ENCODE data around the gene UBR4.

Gene UBR4

DNA sequence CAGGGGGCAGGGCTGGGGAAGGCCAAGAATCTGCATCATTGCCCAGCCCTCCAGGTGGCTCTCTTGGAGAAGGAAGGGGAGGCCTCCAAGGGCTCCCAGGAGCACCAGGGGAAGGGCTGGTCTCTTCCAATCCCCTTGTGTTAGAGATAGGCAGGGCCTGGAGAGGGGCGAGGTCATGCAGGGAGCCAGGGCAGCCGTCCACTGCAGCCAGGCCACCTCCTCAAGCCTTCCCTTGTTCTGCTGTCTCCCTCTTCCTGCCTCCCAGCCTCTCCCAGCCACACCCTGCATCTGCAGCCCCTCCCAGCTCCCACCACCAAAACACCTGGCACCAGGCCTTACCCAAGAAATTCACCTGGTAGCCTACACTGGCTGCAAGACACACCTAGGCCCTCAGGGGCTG is 148.3 kb downstream of the UBR4 start:
- no peak overlapping the region for H3K4me3 ChIP-seq (ENCODE audit: low read depth, low read length)
- TF ChIP-seq POLR2A (IDR thresholded peaks at IDR 0.05; ENCODE audit: extremely low read depth, insufficient read length), result no peak
- TF ChIP-seq, protein P1, sequence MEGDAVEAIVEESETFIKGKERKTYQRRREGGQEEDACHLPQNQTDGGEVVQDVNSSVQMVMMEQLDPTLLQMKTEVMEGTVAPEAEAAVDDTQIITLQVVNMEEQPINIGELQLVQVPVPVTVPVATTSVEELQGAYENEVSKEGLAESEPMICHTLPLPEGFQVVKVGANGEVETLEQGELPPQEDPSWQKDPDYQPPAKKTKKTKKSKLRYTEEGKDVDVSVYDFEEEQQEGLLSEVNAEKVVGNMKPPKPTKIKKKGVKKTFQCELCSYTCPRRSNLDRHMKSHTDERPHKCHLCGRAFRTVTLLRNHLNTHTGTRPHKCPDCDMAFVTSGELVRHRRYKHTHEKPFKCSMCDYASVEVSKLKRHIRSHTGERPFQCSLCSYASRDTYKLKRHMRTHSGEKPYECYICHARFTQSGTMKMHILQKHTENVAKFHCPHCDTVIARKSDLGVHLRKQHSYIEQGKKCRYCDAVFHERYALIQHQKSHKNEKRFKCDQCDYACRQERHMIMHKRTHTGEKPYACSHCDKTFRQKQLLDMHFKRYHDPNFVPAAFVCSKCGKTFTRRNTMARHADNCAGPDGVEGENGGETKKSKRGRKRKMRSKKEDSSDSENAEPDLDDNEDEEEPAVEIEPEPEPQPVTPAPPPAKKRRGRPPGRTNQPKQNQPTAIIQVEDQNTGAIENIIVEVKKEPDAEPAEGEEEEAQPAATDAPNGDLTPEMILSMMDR (IDR thresholded peaks at IDR 0.05; ENCODE audit: low read depth, low read length), result no peak
- no peak for TF ChIP-seq MYC (IDR thresholded peaks at IDR 0.05; ENCODE audit: low read depth, low read length)
- TF ChIP-seq, protein P2, sequence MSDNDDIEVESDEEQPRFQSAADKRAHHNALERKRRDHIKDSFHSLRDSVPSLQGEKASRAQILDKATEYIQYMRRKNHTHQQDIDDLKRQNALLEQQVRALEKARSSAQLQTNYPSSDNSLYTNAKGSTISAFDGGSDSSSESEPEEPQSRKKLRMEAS (IDR thresholded peaks at IDR 0.05; ENCODE audit: low read depth, low read length), result no peak
- no peak for DNase-seq (ENCODE audit: low read depth)

DNA sequence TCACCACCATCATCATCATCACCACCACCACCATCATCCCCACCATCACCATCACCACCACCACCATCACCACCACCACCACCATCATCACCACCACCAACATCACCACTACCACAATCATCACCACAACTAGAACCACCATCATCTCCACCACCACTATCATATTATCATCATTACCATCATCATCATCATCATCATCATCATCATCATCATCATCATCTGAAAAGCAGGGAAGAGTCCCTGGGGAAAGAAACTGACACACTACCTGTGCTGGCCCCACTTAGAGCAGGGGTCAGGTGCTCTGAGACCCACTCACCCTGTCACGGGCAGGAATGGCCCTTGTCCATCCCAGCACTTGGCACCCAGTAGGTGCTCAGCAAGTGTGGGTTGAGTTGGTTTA is 148.7 kb downstream of the UBR4 start:
- TF ChIP-seq, protein P1 (IDR thresholded peaks at IDR 0.05; ENCODE audit: low read depth, low read length), result no peak
- TF ChIP-seq POLR2A (IDR thresholded peaks at IDR 0.05; ENCODE audit: extremely low read depth, insufficient read length), result no peak
- TF ChIP-seq, protein P2 (IDR thresholded peaks at IDR 0.05; ENCODE audit: low read depth, low read length), result no peak
- H3K4me3 ChIP-seq (ENCODE audit: low read depth, low read length), result no peak overlapping the region
- no peak for DNase-seq (ENCODE audit: low read depth)

DNA sequence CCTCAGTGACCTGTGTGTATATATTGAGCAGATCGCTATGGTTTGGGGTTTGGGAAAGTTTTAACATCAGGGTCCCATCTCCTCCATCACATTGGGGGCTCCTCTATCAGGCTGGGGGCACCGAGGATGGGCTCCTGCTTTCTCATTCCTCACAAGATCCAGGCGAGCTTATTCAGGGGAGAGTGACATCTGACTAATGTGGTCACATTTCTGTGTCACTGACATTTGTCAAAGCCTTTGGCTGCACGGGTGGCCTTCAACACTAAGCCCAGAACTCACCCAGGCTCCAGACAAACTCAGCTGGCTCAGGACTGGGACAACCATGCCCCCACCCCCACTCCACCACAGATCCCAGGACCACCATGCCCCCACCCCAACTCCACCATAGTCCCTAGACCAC is 150.3 kb downstream of the UBR4 start:
- TF ChIP-seq, protein P1 (IDR thresholded peaks at IDR 0.05; ENCODE audit: low read depth, low read length), result no peak
- H3K4me3 ChIP-seq (ENCODE audit: low read depth, low read length), result no peak overlapping the region
- no peak for DNase-seq (ENCODE audit: low read depth)

DNA sequence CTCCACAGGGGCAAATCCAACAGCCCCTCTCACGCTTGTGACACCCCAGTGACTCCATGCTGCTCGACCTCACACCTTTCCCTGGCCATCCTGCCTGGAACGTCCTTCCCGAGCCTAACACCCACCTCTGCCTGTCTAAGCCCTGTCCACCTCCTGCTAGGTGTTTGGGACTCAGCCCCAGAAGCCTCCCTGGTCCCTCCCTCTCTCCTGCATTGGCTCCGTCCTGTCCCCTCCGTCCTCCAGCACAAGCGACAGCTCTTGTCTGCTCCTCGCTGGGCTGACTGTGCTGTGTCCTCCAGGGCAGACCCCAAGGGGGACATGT is 151.6 kb downstream of the UBR4 start:
- no peak for DNase-seq (ENCODE audit: low read depth)
- H3K4me3 ChIP-seq (ENCODE audit: low read depth, low read length), result no peak overlapping the region
- TF ChIP-seq, protein P1 (IDR thresholded peaks at IDR 0.05; ENCODE audit: low read depth, low read length), result no peak
- no peak for TF ChIP-seq MYC (IDR thresholded peaks at IDR 0.05; ENCODE audit: low read depth, low read length)
- no peak for TF ChIP-seq POLR2A (IDR thresholded peaks at IDR 0.05; ENCODE audit: extremely low read depth, insufficient read length)
- TF ChIP-seq, protein P2 (IDR thresholded peaks at IDR 0.05; ENCODE audit: low read depth, low read length), result no peak

DNA sequence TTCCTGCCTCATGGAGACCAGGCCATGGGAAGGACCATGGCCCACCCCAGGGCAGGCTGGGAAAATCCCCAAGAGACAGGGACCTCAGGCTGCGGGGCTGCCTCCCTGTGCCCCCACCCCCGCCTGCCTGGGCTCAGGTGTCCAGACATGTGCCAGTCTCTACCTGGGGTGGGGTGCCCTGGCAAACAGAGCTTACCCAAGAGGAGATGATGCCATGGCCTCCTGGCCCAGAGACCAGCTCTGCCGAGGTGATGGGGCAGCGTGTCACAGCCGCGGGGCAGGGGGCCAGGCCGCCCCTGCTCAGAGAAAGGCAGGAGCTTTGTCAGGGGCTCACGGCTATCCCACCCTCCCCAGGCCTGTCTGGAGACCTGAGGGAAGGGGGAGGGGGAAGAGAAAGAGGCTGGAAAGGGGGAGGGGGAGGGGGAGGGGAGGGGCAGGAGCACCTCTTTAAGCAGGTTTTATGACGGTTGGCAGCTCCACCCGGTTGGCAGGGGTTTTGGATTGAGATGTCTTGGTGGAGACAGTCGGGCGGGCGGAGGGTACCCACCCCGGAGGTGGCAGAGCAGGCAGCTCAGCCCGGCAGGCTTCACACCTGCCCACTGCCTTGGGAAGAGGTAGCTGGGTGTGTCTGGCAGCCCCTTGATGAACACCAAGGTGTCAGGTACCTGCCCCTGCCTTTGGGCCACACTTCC is 152.1 kb downstream of the UBR4 start:
- DNase-seq (ENCODE audit: low read depth), result no peak
- TF ChIP-seq POLR2A (IDR thresholded peaks at IDR 0.05; ENCODE audit: extremely low read depth, insufficient read length) (no peak), MYC (IDR thresholded peaks at IDR 0.05; ENCODE audit: low read depth, low read length) (no peak)
- TF ChIP-seq, protein P1 (IDR thresholded peaks at IDR 0.05; ENCODE audit: low read depth, low read length), result no peak
- TF ChIP-seq, protein P2 (IDR thresholded peaks at IDR 0.05; ENCODE audit: low read depth, low read length), result no peak
- H3K4me3 ChIP-seq (ENCODE audit: low read depth, low read length), result no peak overlapping the region

DNA sequence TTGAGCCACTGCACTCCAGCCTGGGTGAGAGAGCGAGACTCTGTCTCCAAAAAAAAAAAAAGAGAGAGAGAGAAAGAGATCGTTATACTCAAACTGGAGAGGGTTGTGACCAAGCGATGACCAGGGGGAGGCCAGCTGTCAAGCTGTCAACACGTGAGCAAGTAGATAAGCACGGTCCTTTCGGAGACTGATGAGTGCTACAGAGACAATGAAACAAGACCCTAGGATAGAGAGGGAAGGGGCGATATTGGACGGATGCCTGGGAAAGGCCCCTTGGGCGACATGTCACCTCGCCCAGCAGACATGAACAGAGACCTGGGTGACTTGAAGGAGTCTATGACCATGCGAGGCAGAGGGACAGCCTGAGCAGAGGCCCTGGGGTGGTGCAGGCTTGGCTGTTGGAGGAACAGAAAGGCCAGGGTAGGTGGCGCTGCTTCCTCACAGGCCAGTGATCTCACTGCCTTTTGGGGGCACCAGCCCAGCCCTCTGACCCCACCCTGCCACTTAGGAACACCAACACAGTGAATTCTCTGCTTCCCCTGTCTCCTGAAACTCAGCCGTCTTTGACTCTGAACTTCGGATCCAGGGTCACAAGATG is 152.8 kb downstream of the UBR4 start:
- TF ChIP-seq POLR2A (IDR thresholded peaks at IDR 0.05; ENCODE audit: extremely low read depth, insufficient read length), result no peak
- TF ChIP-seq, protein P2 (IDR thresholded peaks at IDR 0.05; ENCODE audit: low read depth, low read length), result no peak
- TF ChIP-seq, protein P1 (IDR thresholded peaks at IDR 0.05; ENCODE audit: low read depth, low read length), result no peak
- no peak for TF ChIP-seq MYC (IDR thresholded peaks at IDR 0.05; ENCODE audit: low read depth, low read length)

More for the DNA sequence above, 152.8 kb downstream of the UBR4 start:
- DNase-seq (ENCODE audit: low read depth), result no peak
- H3K4me3 ChIP-seq (ENCODE audit: low read depth, low read length), result no peak overlapping the region
